Measurements from ENCODE around the gene GRID1. TPM values are rescaled to one million over a fixed set of nuclear protein-coding genes. Genes with fewer than 3 reads are reported as not detected.

The GRID1 gene
- total RNA-seq, 4 donors from 2014 or later, result 0.88 to 7.3 (median 4.1) TPM

GRCh38 chr10:86388119-86388704 lies 21.6 kb upstream of the GRID1 start:
- DNase-seq, result no peak
- no peak overlapping the region for H3K27ac ChIP-seq
- TF ChIP-seq CTCF (IDR thresholded peaks at IDR 0.05) (no peak), POLR2A (IDR thresholded peaks at IDR 0.05) (no peak)
- H3K4me3 ChIP-seq, result no peak overlapping the region
- no peaks in the 10 kb centered on the region for H3K9me3 ChIP-seq
- H3K36me3 ChIP-seq, result no peaks in the 10 kb centered on the region
- intact Hi-C loops (cut with DNase I; ENCODE audit: low total_unique reads), result no loop called here
- H3K4me1 ChIP-seq, result no peaks in the 10 kb centered on the region
- H3K27me3 ChIP-seq, result peaks cover 0 to 9% of the 10 kb centered on the region in 2 donors

DNA sequence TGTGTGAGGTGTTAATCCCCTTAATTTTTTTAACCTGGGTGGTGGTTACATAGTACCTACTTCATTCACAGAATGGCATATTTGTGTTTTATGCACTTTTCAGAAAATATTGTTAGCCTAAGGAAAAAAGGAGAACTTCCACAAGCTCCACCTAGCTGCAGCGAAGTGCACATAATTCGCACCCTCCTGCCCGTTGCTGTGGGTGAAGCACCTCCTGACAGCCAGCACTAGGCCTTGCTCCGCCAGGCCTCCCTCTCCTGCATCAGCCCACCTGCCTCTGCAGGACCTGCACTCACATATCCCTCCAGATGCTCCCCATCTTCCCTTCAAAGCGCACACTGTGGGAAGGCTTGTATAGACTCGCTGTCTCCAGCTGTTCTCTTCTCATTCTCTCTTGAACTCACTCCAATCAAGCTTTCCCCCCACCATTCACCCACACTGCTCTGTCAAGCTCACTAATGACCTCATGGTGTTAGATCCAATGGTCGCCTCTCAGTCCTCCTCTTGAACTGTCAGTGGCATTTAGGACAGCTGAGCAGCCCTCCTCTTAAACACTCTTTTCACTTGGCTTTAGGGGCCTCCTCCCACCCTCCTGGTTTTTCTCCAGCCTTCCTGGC lies 20.7 kb upstream of the GRID1 start:
- TF ChIP-seq POLR2A (IDR thresholded peaks at IDR 0.05) (no peak), CTCF (IDR thresholded peaks at IDR 0.05) (no peak)
- no peak overlapping the region for H3K4me3 ChIP-seq
- H3K36me3 ChIP-seq, result no peaks in the 10 kb centered on the region
- DNase-seq, result no peak
- H3K4me1 ChIP-seq, result no peaks in the 10 kb centered on the region
- intact Hi-C loops (cut with DNase I; ENCODE audit: low total_unique reads), result no loop called here
- peaks cover 0 to 9% of the 10 kb centered on the region in 2 donors for H3K27me3 ChIP-seq
- no peaks in the 10 kb centered on the region for H3K9me3 ChIP-seq
- H3K27ac ChIP-seq, result no peak overlapping the region

GRCh38 chr10:86385806-86386205 lies 19.2 kb upstream of the GRID1 start:
- no peak for DNase-seq
- H3K27me3 ChIP-seq, result peaks cover 0 to 9% of the 10 kb centered on the region in 2 donors

DNA sequence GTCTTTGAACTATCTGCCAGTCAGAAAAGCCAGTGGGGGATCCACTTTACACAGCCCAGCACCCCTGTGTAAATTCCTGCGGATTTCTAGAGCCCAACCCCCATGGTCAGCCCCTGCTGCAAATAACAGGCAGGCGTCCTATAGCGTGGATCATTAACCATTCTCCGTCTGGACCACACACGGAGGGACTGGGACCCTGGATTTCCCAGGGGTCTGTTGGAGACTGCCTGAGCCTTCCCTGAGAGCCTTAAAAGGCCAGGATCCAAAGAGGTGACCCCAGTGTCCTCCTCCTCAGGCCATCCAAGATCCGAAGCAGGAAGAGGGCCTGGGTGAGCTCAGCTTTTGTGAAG lies 11.2 kb upstream of the GRID1 start:
- DNase-seq, result no peak
- Histone ChIP-seq H3K9me3 (no peaks in the 10 kb centered on the region), H3K4me1 (peaks cover 0 to 3% of the 10 kb centered on the region in 2 donors), H3K27ac (no peak overlapping the region), H3K4me3 (no peak overlapping the region), H3K36me3 (no peaks in the 10 kb centered on the region), H3K27me3 (no peaks in the 10 kb centered on the region)
- intact Hi-C loops (cut with DNase I; ENCODE audit: low total_unique reads), result no loop called here
- TF ChIP-seq CTCF (IDR thresholded peaks at IDR 0.05) (no peak), POLR2A (IDR thresholded peaks at IDR 0.05) (no peak)

More at GRCh38 chr10:86385806-86386205, 19.2 kb upstream of the GRID1 start:
- Histone ChIP-seq H3K4me1 (no peaks in the 10 kb centered on the region), H3K4me3 (no peak overlapping the region), H3K27ac (no peak overlapping the region), H3K36me3 (no peaks in the 10 kb centered on the region), H3K9me3 (no peaks in the 10 kb centered on the region)
- intact Hi-C loops (cut with DNase I; ENCODE audit: low total_unique reads), result no loop called here
- TF ChIP-seq CTCF (IDR thresholded peaks at IDR 0.05), result no peak
- no peak for TF ChIP-seq POLR2A (IDR thresholded peaks at IDR 0.05)

- H3K27ac ChIP-seq, result no peak overlapping the region
- H3K9me3 ChIP-seq, result no peaks in the 10 kb centered on the region
- intact Hi-C loops (cut with DNase I; ENCODE audit: low total_unique reads), result no loop called here
- no peaks in the 10 kb centered on the region for H3K36me3 ChIP-seq
- peak; percentile 42 to 79 for DNase-seq
- peak; percentile 88 to 99 (median 98) for TF ChIP-seq CTCF (IDR thresholded peaks at IDR 0.05)
- TF ChIP-seq POLR2A (IDR thresholded peaks at IDR 0.05), result no peak
- no peaks in the 10 kb centered on the region for H3K27me3 ChIP-seq
- H3K4me1 ChIP-seq, result peaks cover 0 to 3% of the 10 kb centered on the region in 2 donors
- peak overlapping the region in 1 of 2 donors; percentile 16 for H3K4me3 ChIP-seq
These were observed 10.5 kb upstream of the GRID1 start for GRCh38 chr10:86376852-86377796.
